Activated naive CD4-positive, alpha-beta T cell (primary cell): Measurements from ENCODE around the gene ATP2B3.

Experiments used
- DNase-seq, 4 experiments: peaks; one replicate each; lab custom pipeline; 2025; lab: John Stamatoyannopoulos, UW

ATP2B3 gene

GRCh38 chrX:153533091-153533490 is 15.6 kb downstream of the ATP2B3 start:
- no peak for DNase-seq

- DNase-seq, result no peak
Observed at GRCh38 chrX:153537080-153537479, 19.6 kb downstream of the ATP2B3 start.

GRCh38 chrX:153537526-153538295 is 20.3 kb downstream of the ATP2B3 start:
- no peak for DNase-seq

GRCh38 chrX:153538424-153538823 is 21.0 kb downstream of the ATP2B3 start:
- no peak for DNase-seq

- peak; percentile 3 to 48 (median 21) for DNase-seq
Observed at GRCh38 chrX:153539171-153539978, 21.9 kb downstream of the ATP2B3 start.

- DNase-seq, result no peak
Observed at GRCh38 chrX:153539979-153540358, 22.5 kb downstream of the ATP2B3 start.

- no peak for DNase-seq
Observed at GRCh38 chrX:153544727-153545126, 27.3 kb downstream of the ATP2B3 start.

- DNase-seq, result no peak
Observed at GRCh38 chrX:153546386-153546785, 28.9 kb downstream of the ATP2B3 start.

GRCh38 chrX:153547195-153547594 is 29.8 kb downstream of the ATP2B3 start:
- DNase-seq, result no peak

- no peak for DNase-seq
Observed at GRCh38 chrX:153549231-153549630, 31.8 kb downstream of the ATP2B3 start.

- no peak for DNase-seq
Observed at GRCh38 chrX:153549807-153550206, 32.4 kb downstream of the ATP2B3 start.

- no peak for DNase-seq
Observed at GRCh38 chrX:153551135-153551534, 33.7 kb downstream of the ATP2B3 start.

- peak; percentile 2 to 57 (median 24) for DNase-seq
Observed at GRCh38 chrX:153554519-153555167, 37.2 kb downstream of the ATP2B3 start.

- no peak for DNase-seq
Observed at GRCh38 chrX:153556767-153557166, 39.3 kb downstream of the ATP2B3 start.

GRCh38 chrX:153557618-153558355 is 40.3 kb downstream of the ATP2B3 start:
- DNase-seq, result no peak

GRCh38 chrX:153560000-153560399 is 42.6 kb downstream of the ATP2B3 start:
- no peak for DNase-seq

- DNase-seq, result no peak
Observed at GRCh38 chrX:153560466-153560865, 43.0 kb downstream of the ATP2B3 start.

- DNase-seq, result no peak
Observed at GRCh38 chrX:153561337-153561736, 43.9 kb downstream of the ATP2B3 start.

GRCh38 chrX:153562546-153562945 is 45.1 kb downstream of the ATP2B3 start:
- DNase-seq, result no peak

- DNase-seq, result no peak
Observed at GRCh38 chrX:153564047-153564606, 46.7 kb downstream of the ATP2B3 start.

GRCh38 chrX:153565996-153566580 is 48.6 kb downstream of the ATP2B3 start:
- DNase-seq, result no peak
